OCI-LY3 (cell line): ENCODE data around the gene TOP2A.
"Not testable (repeated sequence)": the region's sequence is repeated elsewhere in the genome, so short reads cannot be mapped to it uniquely, and the experiment has no call there.

Experiments used
- H2AFZ ChIP-seq: fragments of 200-600, 300-600 bp; shearing (Covaris generic); 2 replicates; pipeline ENCODE4 v1.6.0; 2014; ENCODE audit warnings: antibody characterized with exemption, low read depth, low read length
- H3K27ac ChIP-seq: fragments of 200-600, 300-600 bp; sonication (generic); 2 replicates; pipeline ENCODE4 v1.5.1; 2014; ENCODE audit warnings: mild to moderate bottlenecking, low read length, moderate library complexity, mixed read lengths
- H3K27me3 ChIP-seq: fragments of 200-600, 300-600 bp; sonication (generic); 2 replicates; pipeline ENCODE4 v1.6.1; 2014; ENCODE audit warnings: low read depth, low read length, mixed read lengths
- H3K36me3 ChIP-seq: fragments of 200-600, 300-600 bp; sonication (generic); replicated peaks from 2 replicates; pipeline ENCODE3; 2014; ENCODE audit warnings: low read depth, low read length, mixed read lengths
- H3K4me1 ChIP-seq: fragments of 300-600, 200-600 bp; sonication (generic); 2 replicates; pipeline ENCODE4 v1.6.1; 2014; ENCODE audit warnings: low read length, mixed read lengths
- H3K4me2 ChIP-seq: fragments of 200-600, 300-600 bp; sonication (generic); 2 replicates; pipeline ENCODE4 v1.6.1; 2014; ENCODE audit warnings: low read length, mixed read lengths
- H3K4me3 ChIP-seq: fragments of 300-600, 200-600 bp; sonication (generic); 2 replicates; pipeline ENCODE4 v1.5.1; 2014; ENCODE audit warnings: antibody characterized with exemption, mild to moderate bottlenecking, low read length, moderate library complexity
- H3K79me2 ChIP-seq: fragments of 300-600, 200-600 bp; shearing (Covaris generic); 2 replicates; pipeline ENCODE4 v1.6.1; 2014; ENCODE audit warnings: mild to moderate bottlenecking, low read length, mixed read lengths
- H3K9ac ChIP-seq: fragments of 300-600, 200-600 bp; shearing (Covaris generic); 2 replicates; pipeline ENCODE4 v1.6.0; 2014; ENCODE audit warnings: mild to moderate bottlenecking, low read length, moderate library complexity
- H3K9me3 ChIP-seq: fragments of 200-600, 300-600 bp; shearing (Covaris generic); 2 replicates; pipeline ENCODE4 v1.6.1; 2014; ENCODE audit warnings: low read length, mixed read lengths; ENCODE audit not compliant: insufficient read depth
- H4K20me1 ChIP-seq: fragments of 200-600, 300-600 bp; sonication (generic); 2 replicates; pipeline ENCODE4 v1.6.1; 2016; ENCODE audit warnings: low read length, mixed read lengths; ENCODE audit not compliant: insufficient read depth
- CTCF ChIP-seq: fragments of 200-600, 300-600 bp; sonication (generic); IDR thresholded peaks from 2 replicates; pipeline ENCODE4 v1.5.1; 2014; ENCODE audit warnings: antibody characterized with exemption, low read length, low read depth
- EZH2phosphoT487 ChIP-seq: fragments of 200-600 bp; shearing (Covaris generic); IDR thresholded peaks from 2 replicates; pipeline ENCODE4 v1.6.1; 2018; ENCODE audit warnings: antibody characterized with exemption, mixed run types, low read depth

Gene TOP2A

GRCh38 chr17:40412880-40413279 is 4.8 kb downstream of the TOP2A start:
- Histone ChIP-seq H3K79me2 (peaks cover 53% of the 10 kb centered on the region), H3K27ac (no peak overlapping the region), H3K4me2 (no peak overlapping the region), H4K20me1 (no peaks in the 10 kb centered on the region), H3K27me3 (no peaks in the 10 kb centered on the region), H3K9ac (no peak overlapping the region), H3K4me1 (peaks cover 14% of the 10 kb centered on the region), H2AFZ (no peak overlapping the region), H3K36me3 (peaks cover 58% of the 10 kb centered on the region), H3K4me3 (no peak overlapping the region), H3K9me3 (no peaks in the 10 kb centered on the region)
- TF ChIP-seq CTCF (no peak), EZH2phosphoT487 (no peak)

GRCh38 chr17:40411821-40412220 is 5.9 kb downstream of the TOP2A start:
- Histone ChIP-seq H3K79me2 (peaks cover 44% of the 10 kb centered on the region), H3K27me3 (no peaks in the 10 kb centered on the region), H3K27ac (no peak overlapping the region), H2AFZ (no peak overlapping the region), H3K4me3 (no peak overlapping the region), H3K4me2 (no peak overlapping the region), H3K36me3 (peaks cover 65% of the 10 kb centered on the region), H3K9ac (no peak overlapping the region), H3K9me3 (no peaks in the 10 kb centered on the region), H4K20me1 (no peaks in the 10 kb centered on the region), H3K4me1 (peaks cover 14% of the 10 kb centered on the region)
- TF ChIP-seq CTCF: no peak
- no peak for TF ChIP-seq EZH2phosphoT487

- Histone ChIP-seq H3K4me3 (no peak overlapping the region), H4K20me1 (no peaks in the 10 kb centered on the region), H3K9ac (no peak overlapping the region), H3K9me3 (no peaks in the 10 kb centered on the region), H2AFZ (no peak overlapping the region), H3K79me2 (peaks cover 26% of the 10 kb centered on the region), H3K36me3 (peaks cover 60% of the 10 kb centered on the region), H3K27ac (no peak overlapping the region), H3K4me1 (no peaks in the 10 kb centered on the region), H3K27me3 (no peaks in the 10 kb centered on the region), H3K4me2 (no peak overlapping the region)
- no peak for TF ChIP-seq EZH2phosphoT487
- TF ChIP-seq CTCF: no peak
Observed at GRCh38 chr17:40410082-40410481, 7.6 kb downstream of the TOP2A start.

GRCh38 chr17:40409540-40409939 is 8.2 kb downstream of the TOP2A start:
- not testable (repeated sequence) for H2AFZ ChIP-seq, H3K9me3 ChIP-seq, H3K27ac ChIP-seq, H3K27me3 ChIP-seq, H4K20me1 ChIP-seq, H3K4me1 ChIP-seq, H3K4me2 ChIP-seq, H3K9ac ChIP-seq, H3K4me3 ChIP-seq
- Histone ChIP-seq H3K79me2 (peaks cover 24% of the 10 kb centered on the region), H3K36me3 (peaks cover 63% of the 10 kb centered on the region)

- no peak overlapping the region for H3K4me3 ChIP-seq
- H3K4me1 ChIP-seq: no peaks in the 10 kb centered on the region
- H3K9ac ChIP-seq: no peak overlapping the region
- H3K36me3 ChIP-seq: peaks cover 67% of the 10 kb centered on the region
- no peaks in the 10 kb centered on the region for H3K27me3 ChIP-seq
- H2AFZ ChIP-seq: no peak overlapping the region
- H4K20me1 ChIP-seq: no peaks in the 10 kb centered on the region
- TF ChIP-seq EZH2phosphoT487 (no peak), CTCF (no peak)
- peaks cover 10% of the 10 kb centered on the region for H3K79me2 ChIP-seq
- H3K27ac ChIP-seq: no peak overlapping the region
- no peaks in the 10 kb centered on the region for H3K9me3 ChIP-seq
- H3K4me2 ChIP-seq: no peak overlapping the region
Observed at GRCh38 chr17:40407460-40407859, 10.2 kb downstream of the TOP2A start.
